HG03439 (cell line): ENCODE results near the gene DGCR8.

Experiments
- ATAC-seq: cut with Tn5 transposase; IDR thresholded peaks from one replicate; pipeline ENCODE4 v1.9.1; 2021; ENCODE audit warnings: mild to moderate bottlenecking, moderate library complexity; ENCODE audit not compliant: unreplicated experiment

DGCR8 gene

GRCh38 chr22:20089226-20089976, 9.4 kb downstream of the DGCR8 start:
- no peak for ATAC-seq

- no peak for ATAC-seq
These were observed 10.1 kb downstream of the DGCR8 start for GRCh38 chr22:20089977-20090729.

GRCh38 chr22:20090730-20091240, 10.7 kb downstream of the DGCR8 start:
- ATAC-seq: no peak

- ATAC-seq: no peak
These were observed 11.8 kb downstream of the DGCR8 start for GRCh38 chr22:20091690-20092476.

DNA sequence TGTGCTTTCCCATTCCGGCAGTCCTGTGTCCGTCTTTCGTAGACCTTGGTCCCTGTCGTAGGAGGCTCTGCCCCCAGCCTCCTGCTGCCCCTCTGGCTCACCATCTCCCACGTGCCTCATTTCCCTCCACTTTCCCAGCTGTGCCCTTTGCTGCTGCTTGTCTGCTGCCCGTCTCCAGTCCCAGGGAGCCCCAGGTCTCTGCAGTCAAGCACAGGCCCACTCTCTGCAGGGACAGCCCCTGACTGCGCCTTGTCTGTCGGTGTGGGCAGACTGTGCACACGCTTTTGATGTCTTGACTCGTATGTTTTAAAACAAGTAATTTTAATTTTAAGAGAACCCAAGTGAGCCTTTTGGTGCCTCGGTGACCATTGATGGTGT, 12.4 kb downstream of the DGCR8 start:
- ATAC-seq: no peak

DNA sequence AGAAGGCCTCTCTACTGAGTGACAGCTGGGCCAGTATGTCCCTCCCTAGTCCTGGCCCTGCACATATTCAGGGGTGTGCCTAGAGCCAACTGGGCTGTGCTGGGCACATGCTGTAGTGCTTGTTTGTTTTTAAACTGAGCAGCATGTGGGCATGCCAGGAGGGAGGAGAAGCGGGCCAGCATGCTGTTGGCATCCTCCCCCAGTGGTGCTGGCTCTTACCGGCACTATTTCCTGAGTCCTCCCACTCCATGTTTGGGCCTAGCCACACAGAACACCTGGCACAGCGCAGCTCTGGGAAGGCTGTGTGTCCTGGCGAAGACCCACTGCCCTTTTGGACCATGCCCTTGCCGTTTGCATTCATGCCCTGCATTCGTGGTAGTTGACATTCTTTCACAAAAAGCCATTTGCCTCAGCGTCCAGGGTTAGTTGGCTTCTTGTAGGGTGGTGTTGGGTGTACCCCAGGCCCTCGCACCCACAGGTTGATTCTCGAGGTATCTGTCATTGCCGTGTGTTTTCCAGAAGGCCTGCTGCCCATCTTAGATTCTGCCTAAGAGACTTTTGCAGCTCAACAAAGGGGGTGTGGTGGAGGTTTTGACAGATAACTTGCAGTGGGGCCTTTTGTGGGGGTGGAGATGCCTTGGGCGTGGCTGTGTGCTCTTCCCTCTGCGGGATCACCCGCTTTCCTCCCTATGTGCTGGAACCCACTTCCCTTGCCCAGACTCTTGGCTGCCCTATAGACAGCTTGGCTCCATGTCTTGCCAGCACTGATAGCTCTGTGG, 13.6 kb downstream of the DGCR8 start:
- no peak for ATAC-seq

GRCh38 chr22:20094197-20094807, 14.3 kb downstream of the DGCR8 start:
- no peak for ATAC-seq

DNA sequence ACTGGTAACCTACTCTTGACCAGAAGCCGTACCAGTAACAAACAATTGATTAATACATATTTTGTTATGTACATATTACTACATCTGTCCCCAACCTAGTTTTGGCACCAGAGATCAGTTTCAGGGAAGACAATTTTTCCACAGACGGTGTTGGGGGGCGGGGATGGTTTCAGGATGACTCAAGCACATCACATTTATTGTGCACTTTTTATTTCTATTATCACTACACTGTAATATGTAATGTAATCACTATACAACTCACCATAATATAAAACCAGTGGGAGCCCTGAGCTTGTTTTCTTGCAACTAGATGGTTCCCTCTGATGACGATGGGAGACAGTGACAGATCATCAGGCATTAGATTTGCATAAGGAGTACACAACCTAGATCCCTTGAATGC, 15.5 kb downstream of the DGCR8 start:
- ATAC-seq: no peak

- no peak for ATAC-seq
These were observed 16.8 kb downstream of the DGCR8 start for GRCh38 chr22:20096574-20097420.

GRCh38 chr22:20099099-20099711, 19.2 kb downstream of the DGCR8 start:
- ATAC-seq: no peak

GRCh38 chr22:20101638-20102037, 21.6 kb downstream of the DGCR8 start:
- ATAC-seq: no peak

DNA sequence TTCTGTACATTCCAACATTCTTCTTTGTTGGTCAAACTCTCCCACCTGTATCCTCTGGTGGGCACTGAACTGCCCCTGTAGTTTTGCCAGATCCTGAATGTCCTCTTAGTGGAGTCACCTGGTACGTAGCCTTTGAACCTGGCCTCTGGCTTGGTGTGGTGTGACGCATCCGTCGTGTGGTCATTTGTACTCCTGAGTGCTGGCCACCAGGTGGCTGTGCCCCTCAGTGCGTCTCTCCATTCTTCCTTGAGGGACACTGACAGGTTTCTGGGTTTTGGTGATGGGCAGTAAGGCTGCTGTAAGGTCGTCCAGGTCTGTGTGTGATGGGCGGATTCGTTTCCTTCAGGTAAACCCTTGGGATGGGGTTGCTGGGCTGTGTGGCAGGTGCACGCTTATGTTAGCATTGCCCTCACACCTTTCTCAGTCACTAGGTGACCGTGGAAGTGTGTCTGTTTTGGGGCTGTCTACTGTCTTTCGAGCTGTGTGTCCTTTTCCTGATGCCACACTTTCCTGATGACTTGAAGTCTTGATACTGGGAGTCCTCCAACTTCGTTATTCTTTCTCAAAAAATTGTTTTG, 22.3 kb downstream of the DGCR8 start:
- no peak for ATAC-seq

GRCh38 chr22:20105456-20106204, 25.6 kb downstream of the DGCR8 start:
- ATAC-seq: no peak

- ATAC-seq: no peak
These were observed 26.3 kb downstream of the DGCR8 start for GRCh38 chr22:20106205-20106848.

DNA sequence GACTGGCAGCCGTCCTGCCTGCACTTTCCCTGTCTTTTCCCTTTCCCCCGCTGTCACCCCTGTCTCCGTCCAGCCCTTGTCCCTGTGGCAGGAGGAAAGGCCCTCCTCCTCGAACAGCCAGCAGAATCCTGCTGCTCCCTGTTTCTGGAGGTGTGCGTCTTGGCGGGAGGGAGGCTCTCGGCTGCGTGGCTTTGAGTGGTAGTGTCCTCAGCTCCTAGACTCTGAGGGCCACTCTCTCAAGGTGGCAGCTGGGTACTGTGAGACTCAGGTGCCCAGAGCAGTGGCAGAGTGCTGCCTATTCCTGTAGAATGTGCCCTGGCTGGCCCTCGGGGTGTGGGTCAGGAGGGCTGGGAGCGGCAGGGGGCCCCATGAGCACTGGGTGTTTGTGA, 26.8 kb downstream of the DGCR8 start:
- no peak for ATAC-seq

GRCh38 chr22:20107471-20107901, 27.4 kb downstream of the DGCR8 start:
- no peak for ATAC-seq
